ENCODE results near the gene AWAT2. TPM values are rescaled to one million over a fixed set of nuclear protein-coding genes. Genes with fewer than 3 reads are reported as not detected.

AWAT2 gene
- total RNA-seq, 1 experiment from 2014 or later, result not detected

DNA sequence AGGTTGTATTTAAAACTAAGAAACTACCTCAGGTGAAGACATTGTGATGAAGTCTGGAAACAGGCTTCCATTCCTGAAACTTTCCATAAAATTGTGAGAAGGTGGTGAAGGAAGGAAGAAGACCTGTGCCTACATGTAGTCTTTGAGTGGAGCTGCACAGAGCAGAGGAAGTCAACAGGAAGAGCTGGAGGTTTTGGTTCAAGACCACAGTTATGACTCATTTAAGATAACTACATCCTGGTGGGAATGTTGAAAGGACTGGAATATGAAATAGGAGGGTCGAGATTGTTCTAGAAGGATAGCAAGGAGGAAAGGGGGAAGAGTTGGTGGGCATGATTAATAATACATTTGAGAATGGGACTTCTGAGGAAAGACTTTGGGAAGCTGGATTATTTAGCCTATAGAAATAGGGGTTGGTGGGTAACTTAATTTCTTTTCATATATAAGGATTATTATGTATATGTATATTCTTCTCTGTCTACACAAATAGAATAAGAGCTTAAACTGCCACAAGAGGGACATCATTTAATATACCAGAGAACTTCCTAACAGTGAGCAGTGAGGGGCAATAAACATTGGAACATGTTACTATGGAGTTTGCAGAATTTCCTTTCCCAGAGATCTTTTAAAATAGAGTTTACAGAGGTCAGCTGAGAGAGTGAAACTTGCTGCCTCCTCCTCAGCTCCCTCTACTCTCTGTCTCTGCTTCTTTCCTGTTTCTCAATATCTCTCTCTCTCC, 23.5 kb downstream of the AWAT2 start:
- no peak overlapping the region for H3K27ac Mint-ChIP-seq
- CTCF ChIA-PET, result interaction anchor here (0.9 to 1.2 kb wide), 2 partner anchors 71 to 523 kb away, joined by 4 to 5 read pairs; no protein-coding TSS in a partner anchor
- ATAC-seq (no peak), DNase-seq (ENCODE audit: low spot score) (no peak)
- TF ChIP-seq, protein P1, sequence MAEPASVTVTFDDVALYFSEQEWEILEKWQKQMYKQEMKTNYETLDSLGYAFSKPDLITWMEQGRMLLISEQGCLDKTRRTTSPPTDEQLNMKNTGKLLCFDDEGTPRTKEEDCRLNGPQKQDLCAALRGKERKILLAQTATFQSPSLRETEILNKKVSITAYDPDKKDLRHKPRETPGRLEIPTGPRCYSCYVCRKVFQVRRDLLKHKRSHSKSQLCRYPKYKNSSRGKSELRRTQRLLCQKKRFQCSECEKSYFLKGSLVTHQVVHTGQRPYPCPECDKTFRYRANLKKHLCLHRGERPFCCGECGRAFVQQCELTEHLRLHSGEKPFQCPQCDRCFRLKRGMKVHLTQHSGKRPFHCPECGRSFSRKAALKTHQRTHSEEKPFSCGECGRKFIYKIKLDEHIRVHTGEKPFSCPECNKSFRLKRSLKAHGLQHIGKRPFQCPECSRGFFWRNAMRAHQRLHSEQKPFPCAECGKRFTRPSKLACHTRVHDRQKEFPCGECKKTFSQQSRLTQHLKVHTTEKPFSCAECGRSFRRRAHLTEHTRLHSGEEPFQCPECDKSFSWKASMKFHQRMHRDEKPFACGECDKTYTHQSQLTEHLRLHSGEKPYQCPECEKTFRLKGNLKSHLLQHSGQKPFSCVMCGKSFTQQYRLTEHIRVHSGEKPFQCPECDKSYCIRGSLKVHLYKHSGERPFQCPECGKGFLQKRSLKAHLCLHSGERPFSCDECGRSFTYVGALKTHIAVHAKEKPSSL (CRISPR knock-in tag; conservative IDR thresholded peaks at IDR 0.05), result no peak
- TF ChIP-seq, protein P2, sequence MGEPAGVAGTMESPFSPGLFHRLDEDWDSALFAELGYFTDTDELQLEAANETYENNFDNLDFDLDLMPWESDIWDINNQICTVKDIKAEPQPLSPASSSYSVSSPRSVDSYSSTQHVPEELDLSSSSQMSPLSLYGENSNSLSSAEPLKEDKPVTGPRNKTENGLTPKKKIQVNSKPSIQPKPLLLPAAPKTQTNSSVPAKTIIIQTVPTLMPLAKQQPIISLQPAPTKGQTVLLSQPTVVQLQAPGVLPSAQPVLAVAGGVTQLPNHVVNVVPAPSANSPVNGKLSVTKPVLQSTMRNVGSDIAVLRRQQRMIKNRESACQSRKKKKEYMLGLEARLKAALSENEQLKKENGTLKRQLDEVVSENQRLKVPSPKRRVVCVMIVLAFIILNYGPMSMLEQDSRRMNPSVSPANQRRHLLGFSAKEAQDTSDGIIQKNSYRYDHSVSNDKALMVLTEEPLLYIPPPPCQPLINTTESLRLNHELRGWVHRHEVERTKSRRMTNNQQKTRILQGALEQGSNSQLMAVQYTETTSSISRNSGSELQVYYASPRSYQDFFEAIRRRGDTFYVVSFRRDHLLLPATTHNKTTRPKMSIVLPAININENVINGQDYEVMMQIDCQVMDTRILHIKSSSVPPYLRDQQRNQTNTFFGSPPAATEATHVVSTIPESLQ (CRISPR knock-in tag; IDR thresholded peaks at IDR 0.05), result no peak
- H3K36me3 Mint-ChIP-seq, result no peaks in the 10 kb centered on the region
- H3K4me3 Mint-ChIP-seq, result no peak overlapping the region
- POLR2A ChIA-PET, result no interaction called here
- no peaks in the 10 kb centered on the region; the same call in 1 of the 2 replicates for H3K27me3 Mint-ChIP-seq (ENCODE audit: low read depth)
- no peaks in the 10 kb centered on the region for H3K9me3 Mint-ChIP-seq
- peaks cover 17% of the 10 kb centered on the region for H3K4me1 Mint-ChIP-seq

DNA sequence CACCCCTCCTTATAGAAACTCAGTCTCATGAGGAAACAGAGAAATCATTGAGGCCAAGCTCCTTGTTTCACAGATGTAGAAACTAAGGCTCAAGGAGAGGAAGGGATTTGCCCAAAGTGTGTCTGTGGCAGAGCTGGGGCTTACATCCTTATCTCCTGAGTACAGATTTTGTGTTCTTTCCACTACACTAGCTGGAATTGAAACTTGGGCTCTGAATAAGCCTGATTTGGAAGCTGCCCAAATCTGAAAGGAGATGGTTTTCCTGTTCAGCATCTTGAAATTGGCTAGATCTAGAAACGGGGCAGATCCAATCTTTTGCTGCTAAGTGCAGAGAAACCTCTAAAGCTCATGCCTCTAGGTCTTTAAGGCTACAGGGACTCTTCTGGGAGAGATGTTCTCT, 24.3 kb downstream of the AWAT2 start:
- Mint-ChIP-seq H3K4me1 (peaks cover 20% of the 10 kb centered on the region), H3K36me3 (no peaks in the 10 kb centered on the region), H3K27ac (no peak overlapping the region), H3K4me3 (no peak overlapping the region), H3K9me3 (no peaks in the 10 kb centered on the region), H3K27me3 (ENCODE audit: low read depth) (no peaks in the 10 kb centered on the region; the same call in 1 of the 2 replicates)
- POLR2A ChIA-PET, result interaction anchor here (0.6 kb wide), 1 partner anchor 1194 kb away, joined by 8 read pairs; no protein-coding TSS in a partner anchor
- TF ChIP-seq, protein P1 (CRISPR knock-in tag; conservative IDR thresholded peaks at IDR 0.05), result no peak
- TF ChIP-seq ZNF219 (CRISPR knock-in tag; IDR thresholded peaks at IDR 0.05; ENCODE audit: borderline replicate concordance), result no peak
- TF ChIP-seq MYBL2 (CRISPR knock-in tag; IDR thresholded peaks at IDR 0.05), result no peak
- no peak for TF ChIP-seq NFYB (CRISPR knock-in tag; conservative IDR thresholded peaks at IDR 0.05; ENCODE audit: low read depth)
- no peak for TF ChIP-seq NFE2L1 (CRISPR knock-in tag; IDR thresholded peaks at IDR 0.05)
- TF ChIP-seq, protein P3, sequence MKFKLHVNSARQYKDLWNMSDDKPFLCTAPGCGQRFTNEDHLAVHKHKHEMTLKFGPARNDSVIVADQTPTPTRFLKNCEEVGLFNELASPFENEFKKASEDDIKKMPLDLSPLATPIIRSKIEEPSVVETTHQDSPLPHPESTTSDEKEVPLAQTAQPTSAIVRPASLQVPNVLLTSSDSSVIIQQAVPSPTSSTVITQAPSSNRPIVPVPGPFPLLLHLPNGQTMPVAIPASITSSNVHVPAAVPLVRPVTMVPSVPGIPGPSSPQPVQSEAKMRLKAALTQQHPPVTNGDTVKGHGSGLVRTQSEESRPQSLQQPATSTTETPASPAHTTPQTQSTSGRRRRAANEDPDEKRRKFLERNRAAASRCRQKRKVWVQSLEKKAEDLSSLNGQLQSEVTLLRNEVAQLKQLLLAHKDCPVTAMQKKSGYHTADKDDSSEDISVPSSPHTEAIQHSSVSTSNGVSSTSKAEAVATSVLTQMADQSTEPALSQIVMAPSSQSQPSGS (CRISPR knock-in tag; IDR thresholded peaks at IDR 0.05; ENCODE audit: borderline replicate concordance, low read depth), result no peak
- CTCF ChIA-PET, result interaction anchor here (0.9 to 2.1 kb wide), 2 partner anchors 8 to 522 kb away, joined by 5 to 6 read pairs; no protein-coding TSS in a partner anchor
- DNase-seq (ENCODE audit: low spot score) (no peak), ATAC-seq (no peak)

DNA sequence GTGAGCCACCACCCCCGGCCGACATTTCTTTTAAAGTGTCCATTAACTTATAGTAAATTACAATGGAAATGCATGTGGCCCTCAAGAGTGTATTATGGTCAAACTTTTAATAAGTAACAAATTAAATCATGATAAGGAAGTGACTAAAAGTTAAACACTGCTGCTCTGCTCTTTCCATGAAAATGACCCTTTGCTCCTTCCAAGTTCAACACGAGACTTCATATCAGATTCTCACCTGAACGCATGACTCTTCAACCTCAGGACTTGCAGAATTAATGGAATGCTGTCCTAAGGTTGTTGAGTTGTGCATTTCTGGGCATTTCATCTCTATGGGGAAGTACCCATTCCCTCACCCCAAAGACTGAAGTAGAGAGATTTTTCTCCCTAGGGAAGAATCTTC, 27.1 kb downstream of the AWAT2 start:
- no peak overlapping the region for H3K27ac Mint-ChIP-seq
- no peak overlapping the region for H3K4me3 Mint-ChIP-seq
- peaks cover 14% of the 10 kb centered on the region for H3K4me1 Mint-ChIP-seq
- no peak for ATAC-seq
- ChIA-PET POLR2A (no interaction called here), CTCF (no interaction called here)
- TF ChIP-seq ZBTB21 (CRISPR knock-in tag; IDR thresholded peaks at IDR 0.05; ENCODE audit: borderline replicate concordance), result no peak
- TF ChIP-seq, protein P4, sequence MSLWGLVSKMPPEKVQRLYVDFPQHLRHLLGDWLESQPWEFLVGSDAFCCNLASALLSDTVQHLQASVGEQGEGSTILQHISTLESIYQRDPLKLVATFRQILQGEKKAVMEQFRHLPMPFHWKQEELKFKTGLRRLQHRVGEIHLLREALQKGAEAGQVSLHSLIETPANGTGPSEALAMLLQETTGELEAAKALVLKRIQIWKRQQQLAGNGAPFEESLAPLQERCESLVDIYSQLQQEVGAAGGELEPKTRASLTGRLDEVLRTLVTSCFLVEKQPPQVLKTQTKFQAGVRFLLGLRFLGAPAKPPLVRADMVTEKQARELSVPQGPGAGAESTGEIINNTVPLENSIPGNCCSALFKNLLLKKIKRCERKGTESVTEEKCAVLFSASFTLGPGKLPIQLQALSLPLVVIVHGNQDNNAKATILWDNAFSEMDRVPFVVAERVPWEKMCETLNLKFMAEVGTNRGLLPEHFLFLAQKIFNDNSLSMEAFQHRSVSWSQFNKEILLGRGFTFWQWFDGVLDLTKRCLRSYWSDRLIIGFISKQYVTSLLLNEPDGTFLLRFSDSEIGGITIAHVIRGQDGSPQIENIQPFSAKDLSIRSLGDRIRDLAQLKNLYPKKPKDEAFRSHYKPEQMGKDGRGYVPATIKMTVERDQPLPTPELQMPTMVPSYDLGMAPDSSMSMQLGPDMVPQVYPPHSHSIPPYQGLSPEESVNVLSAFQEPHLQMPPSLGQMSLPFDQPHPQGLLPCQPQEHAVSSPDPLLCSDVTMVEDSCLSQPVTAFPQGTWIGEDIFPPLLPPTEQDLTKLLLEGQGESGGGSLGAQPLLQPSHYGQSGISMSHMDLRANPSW (CRISPR knock-in tag; conservative IDR thresholded peaks at IDR 0.05; ENCODE audit: low read depth), result no peak
- TF ChIP-seq ZNF671 (CRISPR knock-in tag; IDR thresholded peaks at IDR 0.05), result no peak
- TF ChIP-seq, protein P2 (CRISPR knock-in tag; IDR thresholded peaks at IDR 0.05), result no peak
- TF ChIP-seq, protein P5, sequence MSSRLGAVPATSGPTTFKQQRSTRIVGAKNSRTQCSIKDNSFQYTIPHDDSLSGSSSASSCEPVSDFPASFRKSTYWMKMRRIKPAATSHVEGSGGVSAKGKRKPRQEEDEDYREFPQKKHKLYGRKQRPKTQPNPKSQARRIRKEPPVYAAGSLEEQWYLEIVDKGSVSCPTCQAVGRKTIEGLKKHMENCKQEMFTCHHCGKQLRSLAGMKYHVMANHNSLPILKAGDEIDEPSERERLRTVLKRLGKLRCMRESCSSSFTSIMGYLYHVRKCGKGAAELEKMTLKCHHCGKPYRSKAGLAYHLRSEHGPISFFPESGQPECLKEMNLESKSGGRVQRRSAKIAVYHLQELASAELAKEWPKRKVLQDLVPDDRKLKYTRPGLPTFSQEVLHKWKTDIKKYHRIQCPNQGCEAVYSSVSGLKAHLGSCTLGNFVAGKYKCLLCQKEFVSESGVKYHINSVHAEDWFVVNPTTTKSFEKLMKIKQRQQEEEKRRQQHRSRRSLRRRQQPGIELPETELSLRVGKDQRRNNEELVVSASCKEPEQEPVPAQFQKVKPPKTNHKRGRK (CRISPR knock-in tag; IDR thresholded peaks at IDR 0.05; ENCODE audit: borderline replicate concordance), result no peak
- TF ChIP-seq NR3C1 (CRISPR knock-in tag; conservative IDR thresholded peaks at IDR 0.05; ENCODE audit: low read depth), result no peak
- 0 out of 2 replicates have a peak, but pooled peaks cover 7% of the 10 kb centered on the region for H3K36me3 Mint-ChIP-seq
- peaks cover 4% of the 10 kb centered on the region; the same call in 1 of the 2 replicates for H3K27me3 Mint-ChIP-seq (ENCODE audit: low read depth)
- H3K9me3 Mint-ChIP-seq, result peaks cover 14% of the 10 kb centered on the region
- no peak for DNase-seq (ENCODE audit: low spot score)
